ENCODE data around the gene TNFRSF19. TPM values are rescaled to one million over a fixed set of nuclear protein-coding genes. Genes with fewer than 3 reads are reported as not detected.
"Not testable (repeated sequence)": the region's sequence is repeated elsewhere in the genome, so short reads cannot be mapped to it uniquely, and the experiment has no call there.

TNFRSF19 gene
- total RNA-seq, 1 experiment from 2014 or later = 6.0 TPM

DNA sequence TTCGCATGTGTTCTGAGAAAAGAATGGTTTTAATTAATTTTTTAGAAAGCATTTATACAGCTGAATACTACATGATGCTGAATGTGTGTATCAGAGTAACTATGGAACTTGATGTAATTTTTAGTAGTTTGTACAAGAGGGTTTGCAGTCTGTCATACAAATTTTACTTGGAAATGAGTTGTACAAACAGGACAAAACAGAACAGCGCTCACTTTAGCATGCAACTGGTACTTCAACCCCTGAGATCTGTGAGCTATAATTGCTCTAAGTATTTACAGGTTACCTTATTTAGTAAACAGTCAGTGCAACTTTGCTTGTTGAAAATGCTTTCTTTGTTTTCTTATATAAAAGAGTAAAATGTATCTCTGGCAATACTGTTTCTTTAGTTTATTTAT, 706 bp downstream of the TNFRSF19 start:
- DNase-seq (ENCODE audit: low spot score) = peak; percentile 26

DNA sequence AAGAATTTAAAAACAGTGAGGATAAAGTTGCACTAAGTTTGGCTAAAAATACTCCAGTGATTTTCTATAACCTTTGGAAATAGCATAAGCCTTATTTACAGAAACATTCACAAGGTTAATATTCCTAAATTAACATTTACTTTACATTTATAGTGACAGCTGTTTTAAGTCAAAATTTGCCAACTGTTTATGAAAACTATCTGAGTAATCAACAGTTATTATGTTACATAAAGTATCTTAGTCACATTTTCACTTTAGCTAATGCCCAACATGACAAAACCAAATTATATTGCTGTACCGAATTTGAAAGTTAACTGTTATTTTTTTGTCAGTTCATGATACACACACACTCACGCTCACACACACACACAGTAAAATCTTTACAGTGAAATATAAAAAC, 1.2 kb downstream of the TNFRSF19 start:
- no peak for DNase-seq (ENCODE audit: low spot score)

DNA sequence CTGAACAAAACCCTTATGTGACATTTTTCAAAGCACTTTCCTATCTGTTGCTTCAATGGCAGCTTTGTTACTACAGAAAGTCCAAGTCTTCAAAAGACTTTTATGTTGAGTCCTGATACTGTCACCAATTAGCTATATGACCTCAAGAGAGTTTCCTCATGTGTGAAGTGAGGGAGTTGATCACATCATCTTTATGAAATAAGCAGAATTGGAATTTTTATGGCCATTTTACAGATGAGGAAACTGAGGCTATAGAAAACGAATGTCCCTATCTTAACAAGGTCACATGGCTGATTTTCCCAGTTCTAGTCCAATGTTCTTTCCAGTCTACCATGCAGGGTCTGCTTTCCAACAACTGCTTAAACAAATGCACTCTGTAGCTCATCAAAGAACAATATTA, 2.6 kb downstream of the TNFRSF19 start:
- DNase-seq (ENCODE audit: low spot score) = no peak

DNA sequence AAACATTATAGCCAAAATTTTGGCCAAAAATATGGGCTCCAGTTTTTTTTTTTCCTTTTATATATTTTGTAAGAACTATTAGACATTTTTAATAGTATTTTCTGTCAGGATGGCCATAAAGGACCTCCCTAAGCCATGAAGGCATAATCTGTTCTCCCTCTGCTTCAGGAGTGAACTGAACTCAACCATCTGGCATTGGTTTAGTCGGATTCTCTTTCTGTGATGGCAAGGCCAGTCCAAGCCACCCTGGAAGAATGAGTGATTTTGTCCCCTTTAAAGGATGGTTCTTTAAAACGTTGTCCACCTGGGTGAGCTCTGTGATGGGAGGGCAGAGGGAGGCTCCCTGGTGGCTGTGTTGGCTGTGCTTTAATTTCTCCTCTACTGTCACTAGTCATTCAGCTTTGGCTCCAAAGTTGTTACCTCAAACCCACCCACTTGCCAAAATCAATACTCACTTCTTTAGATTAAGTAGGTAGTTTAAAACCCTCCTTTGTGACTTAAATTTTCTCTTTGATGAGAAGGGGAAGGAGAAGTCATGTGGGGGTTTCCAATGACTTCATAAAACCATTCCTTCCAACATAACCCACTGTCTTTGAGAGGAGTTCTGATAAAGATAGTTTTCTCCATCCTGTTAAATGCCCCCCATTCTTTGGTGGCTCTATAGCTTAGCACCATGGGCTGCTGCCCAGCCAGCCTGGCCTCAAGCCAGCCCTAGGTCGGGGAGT, 4.4 kb downstream of the TNFRSF19 start:
- DNase-seq (ENCODE audit: low spot score) = no peak

DNA sequence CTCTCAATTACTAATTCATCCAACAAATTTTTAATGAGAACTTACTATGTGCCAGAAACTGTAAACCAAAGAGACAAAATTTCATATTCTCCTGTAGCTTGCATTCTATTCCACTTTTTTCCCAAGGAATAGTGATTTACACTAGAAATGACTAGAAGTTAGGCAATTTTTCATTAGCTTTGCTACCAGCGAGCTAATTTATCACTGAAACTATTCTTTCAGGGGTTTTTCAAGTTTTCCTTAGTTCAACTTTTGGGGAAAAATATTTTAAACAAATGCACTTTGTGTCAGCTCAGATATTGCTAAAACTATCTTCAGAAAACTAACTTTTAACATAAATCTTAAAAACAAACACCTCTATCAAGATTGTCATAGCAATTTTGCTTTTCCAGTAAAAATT, 5.4 kb downstream of the TNFRSF19 start:
- no peak for DNase-seq (ENCODE audit: low spot score)

DNA sequence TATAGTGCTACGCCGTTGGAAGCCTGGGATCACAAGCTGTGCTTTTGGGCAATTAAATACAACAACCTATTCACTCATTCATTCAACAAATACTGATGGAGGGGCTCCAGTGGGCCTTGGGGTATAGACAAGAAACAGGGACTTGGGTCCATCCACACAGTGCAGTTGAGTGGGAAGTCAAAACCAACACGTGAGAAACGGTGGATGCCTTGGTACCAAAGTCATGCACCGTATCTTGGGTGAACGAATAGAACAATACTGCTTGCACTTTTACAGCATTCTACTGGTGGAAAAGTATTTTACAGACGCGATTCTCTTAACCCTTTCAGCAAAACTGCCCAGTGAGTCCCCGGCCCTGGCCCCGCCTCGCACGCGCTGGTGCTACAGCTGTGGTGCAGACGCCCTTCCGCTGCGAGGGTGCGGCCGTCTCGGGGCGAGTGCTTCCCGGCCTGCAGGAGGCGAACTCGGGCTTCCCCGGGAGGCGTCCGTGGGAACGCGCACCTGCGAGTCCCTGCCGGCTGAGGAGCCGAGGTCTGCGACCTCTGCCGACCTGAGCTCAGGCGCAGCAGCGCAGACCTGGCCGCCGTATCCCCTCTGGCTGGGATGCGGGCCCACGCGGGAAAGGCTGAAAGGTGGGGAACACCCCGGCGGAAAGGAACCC, 8.3 kb downstream of the TNFRSF19 start:
- peak; percentile 42 for DNase-seq (ENCODE audit: low spot score)

DNA sequence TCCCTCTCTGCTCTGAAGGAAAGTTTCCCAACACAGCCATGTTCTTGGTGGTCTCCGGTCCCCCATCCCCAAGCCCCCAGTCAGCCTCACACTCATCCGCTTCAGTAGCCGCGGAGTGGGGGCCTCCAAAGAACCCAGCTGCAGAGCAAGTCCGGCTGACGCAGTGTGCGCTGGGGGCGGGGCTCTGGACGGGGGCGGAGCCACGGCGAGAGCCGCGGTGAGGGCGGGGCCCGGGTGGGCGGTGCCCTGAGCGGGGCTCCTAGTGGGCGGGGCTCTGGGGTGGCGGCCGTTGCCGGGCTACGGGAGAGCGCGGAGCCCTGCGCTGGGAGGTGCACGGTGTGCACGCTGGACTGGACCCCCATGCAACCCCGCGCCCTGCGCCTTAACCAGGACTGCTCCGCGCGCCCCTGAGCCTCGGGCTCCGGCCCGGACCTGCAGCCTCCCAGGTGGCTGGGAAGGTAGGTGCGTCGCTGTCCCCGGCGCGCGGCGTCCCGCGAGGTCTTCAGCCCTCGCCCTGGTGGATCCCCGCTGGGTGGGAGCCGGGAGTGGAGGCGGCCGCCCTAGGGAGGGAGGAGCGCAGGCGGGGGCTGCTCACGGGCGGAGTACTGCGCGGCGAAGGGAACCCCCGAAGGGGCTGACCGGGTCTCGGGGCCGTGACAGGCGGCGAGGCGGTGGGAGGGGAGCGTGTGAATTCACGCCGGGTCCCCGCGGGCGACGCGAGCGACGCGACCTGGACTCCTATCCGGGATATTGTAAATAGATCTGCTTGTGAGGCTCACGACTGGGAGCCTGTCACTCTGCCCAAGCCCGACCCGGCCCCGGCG, 9.1 kb downstream of the TNFRSF19 start:
- peak; percentile 59 for DNase-seq (ENCODE audit: low spot score)

DNA sequence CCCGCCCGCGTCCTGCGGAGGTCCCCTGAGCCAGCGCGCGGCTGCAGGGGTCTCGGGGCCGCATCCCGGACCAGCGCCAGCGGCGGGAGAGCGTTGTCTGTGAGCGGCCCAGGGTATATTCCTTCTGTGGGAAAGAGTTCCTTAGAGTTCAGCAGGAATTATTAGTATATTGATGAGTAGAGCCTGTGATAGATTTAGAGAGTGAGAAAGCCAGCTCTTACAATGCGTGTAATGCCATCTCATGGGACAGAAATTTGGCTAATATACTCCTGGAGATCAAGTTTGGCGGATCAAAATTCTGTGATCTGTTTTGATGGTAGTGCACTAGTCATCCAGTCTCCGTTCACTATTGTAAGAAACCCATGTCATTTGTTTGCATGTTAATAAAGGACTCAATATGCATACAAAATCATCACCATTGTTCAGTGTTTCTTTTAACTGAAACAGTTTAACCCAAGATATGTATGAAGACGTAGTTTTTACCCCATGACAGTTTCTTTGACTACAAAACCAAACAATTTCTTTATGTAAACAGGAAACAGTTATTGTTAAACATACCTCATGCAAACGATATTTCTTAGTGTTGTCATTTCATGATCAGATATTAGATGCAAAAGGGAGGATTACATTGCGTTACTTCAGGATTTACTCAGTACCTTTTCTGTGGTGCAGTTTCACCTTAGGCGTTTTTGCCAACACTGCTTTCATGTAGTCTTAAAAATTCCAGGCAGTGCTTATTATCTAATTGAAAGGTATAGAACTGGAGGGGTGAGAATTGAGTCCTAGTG, 9.9 kb downstream of the TNFRSF19 start:
- DNase-seq (ENCODE audit: low spot score) = no peak

DNA sequence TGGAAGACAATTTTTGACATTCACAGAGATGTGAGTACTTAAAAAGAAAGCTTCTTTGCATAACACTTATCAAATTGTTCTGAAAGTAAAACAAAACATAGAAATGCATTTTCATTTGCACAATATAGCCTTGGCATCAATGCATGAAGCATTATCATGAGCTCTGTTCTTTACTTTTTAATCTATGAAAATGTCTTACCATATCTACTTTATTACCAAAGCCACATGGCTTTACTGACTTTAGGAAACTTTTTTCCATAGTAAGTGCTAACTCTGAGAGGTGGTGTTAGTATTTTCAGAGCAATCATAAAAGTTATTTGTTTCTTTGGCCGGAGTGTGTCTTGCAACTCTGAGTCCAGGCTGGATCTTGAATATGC, 10.5 kb downstream of the TNFRSF19 start:
- no peak for DNase-seq (ENCODE audit: low spot score)

DNA sequence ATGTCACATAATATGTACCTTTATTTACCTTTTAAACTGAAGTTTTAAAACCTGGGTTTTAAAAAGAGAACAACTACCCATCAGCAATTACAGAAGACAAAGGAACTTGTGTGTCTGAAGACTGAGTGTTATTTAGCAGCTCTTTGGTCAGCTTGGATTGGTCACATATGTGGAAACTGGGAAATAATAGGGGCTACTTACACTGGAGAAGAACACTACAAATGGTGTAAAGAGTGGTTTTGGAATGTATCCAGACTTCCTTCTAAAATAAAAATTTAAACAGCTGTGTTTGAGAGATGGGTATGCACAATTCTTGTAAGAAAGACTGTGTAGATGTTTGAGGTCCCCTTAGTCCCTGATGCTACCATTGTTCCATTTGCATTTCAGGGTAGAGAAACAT, 13.3 kb downstream of the TNFRSF19 start:
- no peak for DNase-seq (ENCODE audit: low spot score)

DNA sequence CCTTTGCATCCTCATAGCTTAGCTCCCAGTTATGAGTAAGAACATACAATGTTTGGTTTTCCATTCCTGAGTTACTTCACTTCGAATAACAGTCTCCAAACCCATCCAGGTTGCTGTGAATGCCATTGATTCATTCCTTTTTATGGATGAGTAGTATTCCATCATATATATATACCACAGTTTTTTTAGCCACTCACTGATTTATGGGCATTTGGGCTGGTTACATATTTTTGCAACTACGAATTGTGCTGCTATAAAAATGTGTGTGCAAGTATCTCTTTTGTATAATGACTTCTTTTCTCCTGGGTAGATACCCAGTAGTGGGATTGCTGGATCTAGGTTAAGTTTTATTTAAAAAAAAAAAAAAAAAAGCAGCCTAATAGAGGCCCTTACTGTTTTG, 14.1 kb downstream of the TNFRSF19 start:
- no peak for DNase-seq (ENCODE audit: low spot score)

DNA sequence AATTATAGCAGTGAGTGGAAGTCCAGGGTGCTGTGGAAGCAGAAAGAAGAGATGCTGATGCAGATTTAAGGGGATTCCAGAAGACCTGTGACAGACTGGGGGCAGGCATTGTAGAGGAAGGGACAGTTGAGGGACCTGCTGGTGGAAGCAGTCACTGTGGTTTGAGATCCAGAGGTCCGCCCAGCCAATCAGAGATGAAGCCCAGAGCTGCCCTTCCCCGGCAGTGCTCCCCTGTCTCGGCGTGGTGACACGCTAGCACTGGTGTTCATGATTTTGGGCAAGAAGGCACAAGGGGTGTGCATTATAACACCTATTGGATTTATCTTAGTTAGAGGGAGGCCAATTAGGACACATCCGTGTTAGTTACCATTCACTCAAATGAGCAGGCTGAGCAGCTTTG, 16.1 kb downstream of the TNFRSF19 start:
- DNase-seq (ENCODE audit: low spot score) = no peak

DNA sequence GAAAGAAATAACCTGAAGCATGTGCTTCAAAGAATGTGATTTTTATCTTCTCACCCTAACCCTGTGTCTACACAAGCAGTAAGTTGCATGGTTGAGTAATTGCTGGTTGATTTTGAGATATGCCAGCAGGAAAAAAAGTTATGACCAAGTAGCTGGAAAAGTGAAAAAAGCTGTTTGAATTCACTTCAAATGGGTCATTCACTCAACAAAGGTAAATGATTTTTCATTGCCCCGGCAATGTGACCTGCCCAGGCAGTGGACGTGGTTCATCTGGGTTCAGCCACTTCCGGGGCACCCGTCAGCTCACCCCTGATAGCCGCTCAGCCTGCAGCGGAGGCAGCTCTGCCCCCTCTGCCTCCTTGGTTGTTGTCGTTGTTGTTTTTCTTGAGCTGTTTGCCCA, 18.5 kb downstream of the TNFRSF19 start:
- DNase-seq (ENCODE audit: low spot score) = no peak

DNA sequence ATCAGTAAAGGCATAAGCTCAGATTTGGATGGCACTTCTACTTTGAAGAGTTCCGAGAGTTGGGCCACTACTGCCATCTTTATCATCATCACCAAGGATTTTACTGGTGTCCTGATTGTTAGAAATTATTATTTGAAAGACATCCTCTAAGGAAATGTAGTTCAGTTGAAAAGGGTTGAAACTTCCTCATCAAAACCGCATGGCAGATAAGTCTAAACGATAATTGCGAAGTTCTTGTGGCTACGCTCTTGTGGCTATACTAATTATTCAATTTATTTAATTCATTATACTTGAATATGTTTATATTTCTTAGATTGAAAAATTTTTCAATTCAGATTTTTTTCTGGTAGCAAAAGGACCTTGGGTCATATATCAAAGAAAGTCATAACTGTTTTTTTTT, 22.4 kb downstream of the TNFRSF19 start:
- no peak for DNase-seq (ENCODE audit: low spot score)

DNA sequence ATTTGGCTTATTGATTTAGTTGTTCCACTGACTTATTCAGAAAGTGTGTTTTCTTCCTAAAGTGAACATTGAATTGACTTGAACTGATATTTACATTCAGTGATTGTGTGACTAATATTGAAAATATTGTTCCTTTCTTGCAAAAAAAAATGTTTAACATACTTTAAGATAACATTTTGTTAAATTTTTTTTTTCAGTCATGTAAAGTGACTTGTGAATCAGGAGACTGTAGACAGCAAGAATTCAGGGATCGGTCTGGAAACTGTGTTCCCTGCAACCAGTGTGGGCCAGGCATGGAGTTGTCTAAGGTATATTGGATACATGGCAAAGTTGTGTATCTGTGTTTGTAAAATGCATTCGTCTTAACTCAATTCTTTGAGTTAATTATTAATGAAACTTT, 22.9 kb downstream of the TNFRSF19 start:
- DNase-seq (ENCODE audit: low spot score) = no peak

DNA sequence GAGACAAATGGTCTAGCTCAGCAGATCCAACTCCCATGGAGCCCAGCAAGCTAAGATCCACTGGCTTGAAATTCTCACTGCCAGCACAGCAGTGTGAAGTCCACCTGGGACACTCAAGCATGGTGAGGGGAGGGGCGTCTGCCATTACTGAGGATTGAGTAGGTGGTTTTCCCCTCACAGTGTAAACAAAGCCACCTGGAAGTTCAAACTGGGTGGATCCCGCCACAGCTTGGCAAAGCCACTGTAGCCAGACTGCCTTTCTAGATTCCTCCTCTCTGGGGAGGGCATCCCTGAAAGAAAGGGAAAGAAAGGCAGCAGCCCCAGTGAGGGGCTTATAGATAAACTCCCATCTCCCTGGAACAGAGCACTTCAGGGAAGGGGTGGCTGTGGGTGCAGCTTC, 24.1 kb downstream of the TNFRSF19 start:
- not testable (repeated sequence) for DNase-seq (ENCODE audit: low spot score)

DNA sequence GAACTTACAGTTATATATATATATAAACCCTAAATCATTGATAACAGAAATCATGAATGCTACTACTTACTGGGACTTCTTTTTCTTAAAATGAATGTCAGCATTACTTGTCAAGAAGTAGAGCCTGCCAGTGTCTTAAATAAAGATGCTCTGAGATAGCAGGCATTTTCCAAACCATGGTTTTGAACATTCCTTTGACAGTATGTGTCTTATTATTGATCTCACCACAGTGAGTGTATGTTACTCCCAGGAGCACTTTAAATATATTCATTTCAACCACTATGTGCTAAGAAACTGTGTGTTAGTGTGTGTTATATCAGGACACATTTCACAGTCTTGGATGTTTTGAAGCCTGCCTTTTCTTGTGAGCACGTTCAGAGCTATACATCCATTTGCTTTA, 28.2 kb downstream of the TNFRSF19 start:
- no peak for DNase-seq (ENCODE audit: low spot score)

DNA sequence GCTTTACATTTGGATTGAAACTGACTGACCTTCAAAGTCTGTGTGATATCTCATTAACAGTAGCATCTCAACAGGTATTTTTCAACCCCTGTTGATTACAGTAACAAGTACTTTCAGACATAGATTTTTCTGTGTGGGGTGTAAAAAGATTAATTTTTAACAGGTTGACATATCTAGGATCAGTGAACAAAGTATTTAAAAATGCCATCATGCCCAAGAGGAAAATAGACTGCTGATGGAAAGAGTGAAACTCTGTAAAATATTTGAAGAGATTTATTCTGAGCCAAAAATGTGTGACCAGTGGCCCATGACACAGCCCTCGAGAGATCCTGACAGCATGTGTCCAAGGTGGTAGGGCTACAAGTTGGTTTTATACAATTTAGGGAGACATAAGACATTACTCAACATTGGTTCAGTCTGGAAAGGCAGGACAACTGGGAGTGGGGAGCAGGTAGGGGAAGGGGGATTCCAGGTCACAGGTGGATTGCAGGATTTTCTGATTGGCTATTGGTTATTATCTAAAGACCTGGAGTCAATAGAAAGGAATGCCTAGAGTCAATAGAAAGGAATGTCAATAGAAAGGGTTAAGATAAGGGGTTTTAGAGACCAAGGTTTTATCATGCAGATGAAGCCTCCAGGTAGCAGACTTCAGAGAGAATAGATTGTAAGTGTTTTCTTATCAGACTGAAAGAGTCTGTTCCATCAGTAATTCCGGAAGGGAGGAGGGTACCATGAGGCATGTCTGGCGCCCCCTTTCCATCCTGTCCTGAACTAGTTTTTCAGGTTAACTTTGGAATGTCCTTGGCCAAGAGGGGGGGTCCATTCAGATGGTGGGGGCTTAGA, 29.1 kb downstream of the TNFRSF19 start:
- DNase-seq (ENCODE audit: low spot score) = peak; percentile 40

DNA sequence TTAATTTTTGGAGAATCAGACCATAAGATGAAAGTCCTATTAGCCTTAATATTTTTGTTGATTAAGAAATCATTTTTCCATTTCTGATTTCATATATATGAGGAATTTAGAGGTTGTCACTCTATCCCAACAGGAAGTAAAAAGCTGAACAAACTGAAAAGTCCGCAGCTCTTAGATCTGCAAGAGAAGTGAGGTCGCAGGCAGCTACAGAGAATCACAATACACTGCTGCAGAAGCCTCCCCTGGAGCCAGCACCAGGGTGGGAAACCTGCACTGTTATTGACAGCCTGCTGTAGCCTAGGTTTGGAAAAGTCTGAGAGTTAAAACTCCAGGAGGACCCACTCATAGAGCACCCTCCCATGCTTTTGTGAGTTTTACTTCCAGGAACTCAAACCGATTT, 29.9 kb downstream of the TNFRSF19 start:
- DNase-seq (ENCODE audit: low spot score) = no peak

DNA sequence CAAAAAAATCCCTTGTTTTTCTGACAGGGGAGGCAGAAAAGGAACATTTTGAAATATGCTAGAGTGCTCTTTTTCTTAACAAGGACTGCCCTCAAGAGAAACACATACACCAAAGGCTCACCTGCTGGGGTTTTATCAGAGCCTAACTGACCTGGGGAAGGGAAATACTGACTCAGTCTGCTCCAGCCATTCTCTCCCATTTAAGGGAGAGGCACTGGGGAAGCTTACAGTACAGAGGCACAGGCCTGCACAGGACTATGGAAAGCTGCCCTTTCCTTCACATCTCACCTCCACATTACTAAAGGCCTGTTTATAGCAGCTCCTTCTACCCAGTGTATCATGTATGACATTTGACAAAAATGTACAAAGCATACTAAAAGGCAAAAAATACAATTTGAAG, 30.3 kb downstream of the TNFRSF19 start:
- no peak for DNase-seq (ENCODE audit: low spot score)

DNA sequence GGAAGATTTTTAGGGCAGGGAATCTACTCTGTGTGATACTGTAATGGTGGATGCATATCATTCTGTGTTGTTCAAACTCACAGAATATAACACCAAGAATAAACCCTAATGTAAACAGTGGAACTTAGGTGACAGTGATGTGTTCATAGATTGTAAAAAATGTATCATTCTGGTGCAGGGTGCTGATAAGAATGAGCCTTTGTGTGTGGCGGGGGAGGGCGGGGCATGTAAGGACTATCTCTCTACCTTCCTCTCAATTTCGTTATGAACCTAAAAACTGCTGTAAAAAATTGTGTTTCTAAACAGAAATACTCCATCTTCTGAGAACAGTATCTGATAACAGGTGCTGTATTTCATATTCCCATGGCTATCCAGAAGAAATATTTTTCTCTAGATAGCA, 35.6 kb downstream of the TNFRSF19 start:
- DNase-seq (ENCODE audit: low spot score) = no peak
